H1 (cell line): ENCODE data around the gene C1orf87. TPM values are rescaled to one million over a fixed set of nuclear protein-coding genes. Genes with fewer than 3 reads are reported as not detected.

Source experiments
- CBX5 ChIP-seq: fragments of 300-800, 300-1000 bp; sonication (generic); IDR thresholded peaks from 2 replicates; pipeline ENCODE4 v1.7.1; 2016; ENCODE audit warnings: antibody characterized with exemption, low read length, low read depth
- CBX8 ChIP-seq: fragments of 300-800, 300-1000 bp; sonication (generic); IDR thresholded peaks from 2 replicates; pipeline ENCODE4 v1.7.1; 2016; ENCODE audit warnings: low read depth, low read length, borderline replicate concordance
- EGR1 ChIP-seq: IDR thresholded peaks from 2 replicates; pipeline ENCODE4 v1.6.1; 2011; ENCODE audit warnings: low read depth, low read length, borderline replicate concordance
- HDAC2 ChIP-seq, 2 experiments: fragments of 300-600 bp in 1 of 2; sonication (generic) in 1 of 2; IDR thresholded peaks; 2 replicates each; pipeline ENCODE4 v1.6.1; 2011 to 2012; ENCODE audit warnings: low read depth in 2 of 2, low read length in 2 of 2, mild to moderate bottlenecking in 2 of 2, moderate library complexity in 2 of 2, borderline replicate concordance in 1 of 2, inconsistent platforms in 1 of 2
- NRF1 ChIP-seq: IDR thresholded peaks from 2 replicates; pipeline ENCODE4 v1.6.1; 2011; ENCODE audit warnings: mild to moderate bottlenecking, low read depth, low read length, improper control_type of control experiment
- RAD21 ChIP-seq, 2 experiments: IDR thresholded peaks in 1 of 2; conservative IDR thresholded peaks in 1 of 2; 2 replicates each; pipeline ENCODE4 v1.6.1; 2011; ENCODE audit warnings: low read depth in 2 of 2, low read length in 2 of 2, improper control_type of control experiment in 1 of 2, inconsistent platforms in 1 of 2, mild to moderate bottlenecking in 1 of 2, moderate library complexity in 1 of 2
- SAP30 ChIP-seq: fragments of 300-600 bp; sonication (generic); IDR thresholded peaks from 2 replicates; pipeline ENCODE4 v1.7.1; 2012; ENCODE audit warnings: low read length, moderate library complexity, mild to moderate bottlenecking, inconsistent platforms; ENCODE audit not compliant: insufficient read depth, insufficient replicate concordance
- SUZ12 ChIP-seq: fragments of 200-600 bp; sonication (generic); IDR thresholded peaks from 2 replicates; pipeline ENCODE4 v1.6.1; 2012; ENCODE audit warnings: mild to moderate bottlenecking, inconsistent platforms, low read length, moderate library complexity, mixed read lengths
- polyA plus RNA-seq, 7 experiments: library from polyadenylated mRNA; depleted of rRNA in 3 of 7; stranded (reverse) in 5 of 7; unstranded in 2 of 7; fragments of >200 nt in 5 of 7; fragments of 200-250 nt in 2 of 7; gene quantifications; 1 replicate in 5 of 7; 2 replicates in 1 of 7; 4 replicates in 1 of 7; pipeline versions ENCODE4 v1.2.1 to v1.2.3, GENCODE V29; 2011 to 2013; ENCODE audit warnings: missing spikeins in 2 of 7, mixed read lengths in 2 of 7
- total RNA-seq: library from RNA; stranded (reverse); fragmentation: NEBNext Ultra II Directional; extraction: Animal tissue kit (Norgen Biotek cat#: 25700); gene quantifications from 2 replicates; pipeline ENCODE4 v1.2.1, GENCODE V29; 2021
- TF ChIP-seq, protein P1 (sequence below): IDR thresholded peaks from 2 replicates; pipeline ENCODE4 v1.6.1; 2012; ENCODE audit warnings: inconsistent platforms

C1orf87 gene
- total and polyA plus RNA-seq, 2 of the 8 experiments (the other 6 are each of a cell fraction or from before 2014, with no cell fraction given), result 0.41 TPM; not detected in 1

DNA sequence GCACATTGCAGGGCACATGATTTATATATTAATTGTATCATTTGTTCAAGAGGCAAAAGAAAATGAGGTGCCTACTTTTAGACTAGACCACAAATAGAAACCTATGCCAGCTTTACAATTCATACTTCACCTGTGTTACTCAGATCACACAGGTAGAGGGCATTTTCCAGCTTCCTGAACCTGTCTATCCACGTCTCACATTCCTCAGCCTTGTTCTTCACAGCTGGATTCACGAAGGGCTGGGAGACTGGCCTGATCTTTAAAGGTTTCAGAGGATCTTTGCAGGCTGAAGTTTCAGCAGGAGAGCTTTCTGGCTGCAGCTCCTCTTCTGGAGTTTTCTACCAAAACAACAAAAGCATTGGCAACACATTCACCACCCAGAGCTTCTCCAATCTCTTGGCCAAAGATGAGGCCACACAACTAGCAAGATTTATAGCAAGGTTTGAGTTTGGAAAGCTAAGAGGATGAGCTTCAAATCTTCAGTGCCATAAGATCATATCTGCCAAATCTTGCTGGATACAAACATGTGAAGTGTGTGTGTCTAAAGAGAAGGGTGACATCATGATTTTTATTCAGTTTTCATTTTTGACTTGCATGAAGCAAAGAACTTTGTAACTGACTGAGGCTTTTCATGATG lies 76.0 kb downstream of the C1orf87 start (continued):
- TF ChIP-seq CBX5, result no peak
- no peak for TF ChIP-seq NRF1
- TF ChIP-seq SUZ12, result no peak
- no peak for TF ChIP-seq SAP30
- peak in 1 of 2 experiments; percentile 70; a peak in 1 of 4 replicates for TF ChIP-seq HDAC2 (IDR thresholded peaks at IDR 0.05; ENCODE audit: borderline replicate concordance in 1 of 2, low read depth in 2 of 2, low read length in 2 of 2)
- TF ChIP-seq EGR1, result no peak
- no peak for TF ChIP-seq CBX8
- TF ChIP-seq, protein P1, sequence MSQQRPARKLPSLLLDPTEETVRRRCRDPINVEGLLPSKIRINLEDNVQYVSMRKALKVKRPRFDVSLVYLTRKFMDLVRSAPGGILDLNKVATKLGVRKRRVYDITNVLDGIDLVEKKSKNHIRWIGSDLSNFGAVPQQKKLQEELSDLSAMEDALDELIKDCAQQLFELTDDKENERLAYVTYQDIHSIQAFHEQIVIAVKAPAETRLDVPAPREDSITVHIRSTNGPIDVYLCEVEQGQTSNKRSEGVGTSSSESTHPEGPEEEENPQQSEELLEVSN, result no peak
- TF ChIP-seq RAD21 (IDR thresholded peaks at IDR 0.05 in 1 of 2, conservative IDR thresholded peaks at IDR 0.05 in 1 of 2; ENCODE audit: low read depth in 2 of 2, low read length in 2 of 2), result peak; percentile 24 to 34; a peak in 3 of 4 replicates
